ENCODE data around the gene SIGLEC7. TPM values are rescaled to one million over a fixed set of nuclear protein-coding genes. Genes with fewer than 3 reads are reported as not detected.

SIGLEC7 gene
- total RNA-seq (10 to 100 TPM in 1 of 2 donors, 1 to 10 TPM in 1; 6.3 to 13.4 TPM), polyA plus RNA-seq (10 to 100 TPM in 1 of 2 donors, 1 to 10 TPM in 1; 2.1 to 29.3 TPM)
- long read RNA-seq, donor 1 = 0 reads
- long read RNA-seq, donor 2 = 0 reads
- long read RNA-seq, donor 3 = 0 reads
- long read RNA-seq, donor 4 = 0 reads
- long read RNA-seq, donor 5 = 0 reads

DNA sequence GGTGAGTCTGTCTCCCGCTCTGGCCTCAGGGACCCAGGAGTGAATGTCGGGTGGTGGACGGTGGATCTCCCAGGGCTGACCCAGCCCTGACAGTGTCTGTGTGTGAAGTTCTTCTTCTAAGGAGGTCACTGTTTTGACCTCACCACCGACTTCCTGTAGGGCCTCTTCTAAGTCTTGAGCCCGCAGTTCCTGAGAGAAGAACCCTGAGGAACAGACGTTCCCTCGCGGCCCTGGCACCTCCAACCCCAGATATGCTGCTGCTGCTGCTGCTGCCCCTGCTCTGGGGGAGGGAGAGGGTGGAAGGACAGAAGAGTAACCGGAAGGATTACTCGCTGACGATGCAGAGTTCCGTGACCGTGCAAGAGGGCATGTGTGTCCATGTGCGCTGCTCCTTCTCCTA is at the start of gene SIGLEC7:
TSS of gene SIGLEC7 (plus strand) at position 183 of the 400 bp plus-strand sequence. CDS start at position 252, 69 bp downstream.
- TF ChIP-seq, protein P1, sequence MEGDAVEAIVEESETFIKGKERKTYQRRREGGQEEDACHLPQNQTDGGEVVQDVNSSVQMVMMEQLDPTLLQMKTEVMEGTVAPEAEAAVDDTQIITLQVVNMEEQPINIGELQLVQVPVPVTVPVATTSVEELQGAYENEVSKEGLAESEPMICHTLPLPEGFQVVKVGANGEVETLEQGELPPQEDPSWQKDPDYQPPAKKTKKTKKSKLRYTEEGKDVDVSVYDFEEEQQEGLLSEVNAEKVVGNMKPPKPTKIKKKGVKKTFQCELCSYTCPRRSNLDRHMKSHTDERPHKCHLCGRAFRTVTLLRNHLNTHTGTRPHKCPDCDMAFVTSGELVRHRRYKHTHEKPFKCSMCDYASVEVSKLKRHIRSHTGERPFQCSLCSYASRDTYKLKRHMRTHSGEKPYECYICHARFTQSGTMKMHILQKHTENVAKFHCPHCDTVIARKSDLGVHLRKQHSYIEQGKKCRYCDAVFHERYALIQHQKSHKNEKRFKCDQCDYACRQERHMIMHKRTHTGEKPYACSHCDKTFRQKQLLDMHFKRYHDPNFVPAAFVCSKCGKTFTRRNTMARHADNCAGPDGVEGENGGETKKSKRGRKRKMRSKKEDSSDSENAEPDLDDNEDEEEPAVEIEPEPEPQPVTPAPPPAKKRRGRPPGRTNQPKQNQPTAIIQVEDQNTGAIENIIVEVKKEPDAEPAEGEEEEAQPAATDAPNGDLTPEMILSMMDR (IDR thresholded peaks at IDR 0.05; ENCODE audit: control extremely low read depth, extremely low read depth) = no peak
- DNase-seq (no peak), ATAC-seq (ENCODE audit: insufficient read depth, low FRiP score) (peak; percentile 15)
- peaks cover 0 to 6% (median 0%) of the 10 kb centered on the region in 3 donors for H3K27me3 ChIP-seq (ENCODE audit: control insufficient read depth in 3 of 3, insufficient read depth in 3 of 3, low read length in 2 of 3)
- peaks cover 0 to 2% (median 0%) of the 10 kb centered on the region in 5 donors for H3K4me1 ChIP-seq (ENCODE audit: control insufficient read depth in 5 of 5, insufficient read depth in 5 of 5, low read length in 5 of 5)
- peak within 1 kb of the TSS in 1 of 2 donors; percentile 2 for H3K27ac ChIP-seq (ENCODE audit: low read depth in 1 of 2, low read length in 1 of 2)
- H3K9me3 ChIP-seq (ENCODE audit: control insufficient read depth in 4 of 4, insufficient read depth in 3 of 4, low read length in 3 of 4) = peaks cover 0 to 2% (median 0%) of the 10 kb centered on the region in 4 donors
- H3K9ac ChIP-seq (ENCODE audit: insufficient read depth in 1 of 2, low read length in 2 of 2) = no peak within 1 kb of the TSS
- H3K4me3 ChIP-seq = no peak within 1 kb of the TSS
- no peaks in the 10 kb centered on the region for H3K36me3 ChIP-seq (ENCODE audit: control insufficient read depth in 4 of 4, insufficient read depth in 4 of 4, low read length in 4 of 4)
- 52% methylated on average over 14 of the region's 14 CpGs for WGBS, 2 donors

- H3K27me3 ChIP-seq (ENCODE audit: control insufficient read depth in 3 of 3, insufficient read depth in 3 of 3, low read length in 2 of 3) = no peaks in the 10 kb centered on the region
- TF ChIP-seq, protein P1 (IDR thresholded peaks at IDR 0.05; ENCODE audit: control extremely low read depth, extremely low read depth) = no peak
- no peak overlapping the region for H3K9ac ChIP-seq (ENCODE audit: insufficient read depth in 1 of 2, low read length in 2 of 2)
- peaks cover 0 to 4% (median 2%) of the 10 kb centered on the region in 4 donors for H3K36me3 ChIP-seq (ENCODE audit: control insufficient read depth in 4 of 4, insufficient read depth in 4 of 4, low read length in 4 of 4)
- no peak overlapping the region for H3K27ac ChIP-seq (ENCODE audit: low read depth in 1 of 2, low read length in 1 of 2)
- WGBS, 2 donors = 68 to 83% methylated on average over 8 of the region's 8 CpGs
- no peak for ATAC-seq (ENCODE audit: insufficient read depth, low FRiP score)
- H3K4me1 ChIP-seq (ENCODE audit: control insufficient read depth in 5 of 5, insufficient read depth in 5 of 5, low read length in 5 of 5) = peaks cover 0 to 8% (median 0%) of the 10 kb centered on the region in 5 donors
- no peak overlapping the region for H3K4me3 ChIP-seq
- DNase-seq = no peak
- H3K9me3 ChIP-seq (ENCODE audit: control insufficient read depth in 4 of 4, insufficient read depth in 3 of 4, low read length in 3 of 4) = no peaks in the 10 kb centered on the region
These were observed 49.0 kb upstream of the SIGLEC7 start for GRCh38 chr19:51093101-51093500.

GRCh38 chr19:51093510-51094345 is 48.4 kb upstream of the SIGLEC7 start:
- DNase-seq (no peak), ATAC-seq (ENCODE audit: insufficient read depth, low FRiP score) (no peak)
- H3K27me3 ChIP-seq (ENCODE audit: control insufficient read depth in 3 of 3, insufficient read depth in 3 of 3, low read length in 2 of 3) = no peaks in the 10 kb centered on the region
- peaks cover 0 to 11% (median 2%) of the 10 kb centered on the region in 4 donors for H3K36me3 ChIP-seq (ENCODE audit: control insufficient read depth in 4 of 4, insufficient read depth in 4 of 4, low read length in 4 of 4)
- no peak overlapping the region for H3K4me3 ChIP-seq
- TF ChIP-seq, protein P1 (IDR thresholded peaks at IDR 0.05; ENCODE audit: control extremely low read depth, extremely low read depth) = no peak
- 74 to 85% methylated on average over 22 of the region's 22 CpGs for WGBS, 2 donors
- H3K4me1 ChIP-seq (ENCODE audit: control insufficient read depth in 5 of 5, insufficient read depth in 5 of 5, low read length in 5 of 5) = peaks cover 0 to 8% (median 0%) of the 10 kb centered on the region in 5 donors
- H3K27ac ChIP-seq (ENCODE audit: low read depth in 1 of 2, low read length in 1 of 2) = no peak overlapping the region
- H3K9ac ChIP-seq (ENCODE audit: insufficient read depth in 1 of 2, low read length in 2 of 2) = no peak overlapping the region
- no peaks in the 10 kb centered on the region for H3K9me3 ChIP-seq (ENCODE audit: control insufficient read depth in 4 of 4, insufficient read depth in 3 of 4, low read length in 3 of 4)

Measured in lung (tissue), 16 donors.